Left cardiac atrium (tissue), 4 donors: Measurements from ENCODE around the gene CDKAL1. TPM values are rescaled to one million over a fixed set of nuclear protein-coding genes. Genes with fewer than 3 reads are reported as not detected.

Experiments used
- ATAC-seq, 2 donors: fragments of 200-7000 bp; cut with Tn5 transposase; one replicate each; pipeline ENCODE4 v1.9.1; 2020; ENCODE audit warnings: mild to moderate bottlenecking in 2 of 2, moderate library complexity in 2 of 2
- DNase-seq: peaks from one replicate; pipeline ENCODE4 v3.0.0-alpha.2; 2020
- intact Hi-C, 2 donors: fragments of 100-400 bp; cut with DNase I; formaldehyde crosslinking; loops; one replicate each; pipeline versions ENCODE4 v1.14.1 to v1.15.1; 2022 to 2023
- total RNA-seq, 2 donors: library from RNA; stranded (reverse); fragmentation: NEBNext Ultra II Directional; extraction: Animal tissue kit (Norgen Biotek cat#: 25700); gene quantifications; one replicate each; pipeline ENCODE4 v1.2.1, GENCODE V29; 2021
- donor health status: DM: no; HTN: yes; CAD: no.
- donor health status: DM: no; HTN: yes; CAD: no; lungs with severe emphysema.
- donor health status: DM: yes; HTN: yes; CAD: no.
- donor health status: Dilated cardiomyopathy.

The CDKAL1 gene
- total RNA-seq, 2 donors from 2014 or later: 9.8 to 10.8 TPM

GRCh38 chr6:21111093-21111725 lies 577.0 kb downstream of the CDKAL1 start:
- ATAC-seq (no peak), DNase-seq (no peak)
- intact Hi-C loops: no loop called here

DNA sequence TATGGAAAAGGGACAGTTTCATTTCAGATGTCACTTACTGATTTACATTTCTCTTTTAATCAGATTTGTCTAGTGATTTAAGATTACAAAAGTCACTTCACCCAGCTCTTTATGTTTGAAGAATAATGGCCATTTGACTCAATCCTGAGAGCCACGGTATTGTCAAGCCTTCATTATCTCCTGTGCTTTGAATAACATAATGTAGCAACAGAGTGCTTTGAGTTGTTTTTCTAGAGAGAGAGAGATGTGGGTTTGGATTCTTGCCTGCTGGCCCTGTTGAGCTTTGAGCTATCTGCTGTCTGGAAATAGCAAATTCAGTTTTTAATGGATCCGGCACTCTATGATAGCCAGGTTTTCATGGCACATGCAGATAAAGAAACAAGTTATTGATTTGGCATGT lies 580.9 kb downstream of the CDKAL1 start:
- intact Hi-C loops: no loop called here
- DNase-seq (no peak), ATAC-seq (peak; percentile 55 to 71)

- DNase-seq: no peak
- intact Hi-C loops: no loop called here
- ATAC-seq: no peak
These were observed 582.5 kb downstream of the CDKAL1 start for GRCh38 chr6:21116736-21117135.

- intact Hi-C loops: no loop called here
- ATAC-seq (no peak), DNase-seq (no peak)
These were observed 584.0 kb downstream of the CDKAL1 start for GRCh38 chr6:21118216-21118780.

DNA sequence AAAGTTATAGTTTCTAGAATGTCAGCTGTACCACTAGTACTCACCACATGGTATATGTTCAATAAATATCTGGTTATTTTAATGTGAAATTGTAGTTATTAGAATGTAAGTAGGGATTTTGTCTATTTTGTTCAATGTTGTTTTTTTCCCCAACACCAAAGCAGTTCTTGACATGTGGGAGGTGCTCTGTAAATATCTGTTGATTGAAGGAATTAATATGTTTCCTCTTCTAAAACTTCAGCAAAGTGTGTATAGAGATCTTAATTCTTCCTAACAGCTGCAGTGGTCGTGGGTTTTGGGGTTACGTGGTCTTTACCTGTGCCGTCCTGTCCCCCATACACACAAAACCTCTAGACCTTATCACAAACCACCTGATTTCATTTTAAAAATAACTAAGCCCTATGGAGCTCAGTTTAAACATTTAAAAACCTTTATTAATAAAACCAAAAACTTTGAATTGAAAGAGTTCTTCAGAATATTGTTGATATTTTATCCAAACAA lies 587.4 kb downstream of the CDKAL1 start:
- ATAC-seq (no peak), DNase-seq (no peak)
- intact Hi-C loops: no loop called here

DNA sequence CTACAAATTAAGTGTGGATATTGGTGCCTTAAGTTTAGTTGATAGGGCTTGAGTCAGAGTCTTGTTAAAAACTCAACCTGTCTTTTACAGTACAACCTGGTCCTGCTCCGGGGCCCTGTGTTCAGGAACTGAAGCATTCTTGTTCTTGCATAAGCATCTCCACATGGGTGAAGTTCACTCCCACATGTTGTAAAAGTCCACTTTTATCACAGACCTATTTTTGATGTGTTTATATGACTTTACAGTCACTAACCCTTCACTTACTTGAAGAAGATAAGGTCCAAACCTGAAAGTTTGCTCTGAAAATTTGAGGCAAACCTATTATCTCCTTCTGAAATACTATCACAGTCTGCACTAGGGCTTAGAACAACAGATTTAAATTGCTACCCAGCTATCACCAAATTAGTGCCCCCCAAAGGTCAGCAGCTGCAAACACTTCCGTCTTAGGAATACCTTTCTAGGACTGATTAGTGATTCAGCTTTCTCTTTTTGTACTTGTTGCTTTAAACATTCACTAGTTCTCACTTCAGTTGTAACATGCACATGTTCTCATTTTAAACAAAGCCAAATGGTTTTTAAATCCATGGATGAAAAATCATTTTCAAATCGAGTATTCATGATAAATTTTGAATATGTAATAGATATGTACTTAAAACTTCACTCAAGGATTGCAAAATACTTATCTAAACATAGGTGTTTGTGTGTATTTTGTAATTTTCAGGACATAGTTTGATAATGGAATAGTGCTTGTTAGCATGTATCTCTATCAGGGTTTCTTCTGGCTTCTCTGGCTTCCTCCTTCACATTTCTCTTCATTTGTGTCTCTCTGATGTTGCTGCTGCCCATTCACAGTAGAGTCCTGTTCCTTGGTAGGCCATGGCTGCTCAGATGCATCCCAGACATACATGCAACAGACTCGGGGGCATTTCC lies 589.5 kb downstream of the CDKAL1 start:
- intact Hi-C loops: no loop called here
- ATAC-seq: no peak
- DNase-seq: no peak

GRCh38 chr6:21128601-21129000 lies 594.3 kb downstream of the CDKAL1 start:
- intact Hi-C loops: no loop called here
- DNase-seq (no peak), ATAC-seq (no peak)

DNA sequence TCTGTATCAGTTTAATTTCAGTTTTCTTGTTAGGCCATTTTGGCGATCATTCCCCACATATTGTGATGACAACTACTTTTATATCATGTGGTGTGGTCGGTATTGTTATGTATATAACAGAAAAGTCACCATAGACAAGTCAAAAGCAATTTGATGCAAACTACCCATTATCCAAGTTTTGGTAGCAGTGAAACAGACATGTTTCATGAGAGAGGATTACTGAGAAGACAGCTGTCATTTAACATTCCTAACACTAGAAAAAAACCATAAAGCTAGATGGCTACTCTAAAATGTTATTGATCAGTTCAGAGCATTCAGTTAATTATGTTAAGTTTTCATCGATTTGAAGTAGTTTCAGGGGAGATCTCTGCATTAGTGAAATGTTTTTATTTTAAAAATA lies 597.1 kb downstream of the CDKAL1 start:
- intact Hi-C loops: no loop called here
- no peak for ATAC-seq
- DNase-seq: no peak

DNA sequence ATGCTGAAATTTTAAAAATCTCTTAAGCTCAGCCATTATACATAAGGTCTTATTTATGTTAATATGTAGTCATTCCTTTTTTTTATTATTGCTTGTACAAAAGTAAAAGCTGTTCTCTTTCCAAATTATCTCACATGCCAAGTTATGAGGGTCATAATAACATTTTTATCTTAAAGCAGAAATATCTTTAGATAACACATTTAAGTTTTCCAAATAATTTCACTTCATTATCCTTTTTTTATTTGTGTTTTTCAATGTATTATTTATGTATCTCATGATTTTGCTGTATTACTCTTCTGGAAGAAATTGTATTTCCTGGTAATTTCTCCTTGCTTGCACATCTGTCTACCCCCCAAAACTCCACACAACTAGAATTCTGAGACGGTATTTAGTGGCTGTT lies 598.2 kb downstream of the CDKAL1 start:
- intact Hi-C loops: no loop called here
- DNase-seq: no peak
- ATAC-seq: no peak

DNA sequence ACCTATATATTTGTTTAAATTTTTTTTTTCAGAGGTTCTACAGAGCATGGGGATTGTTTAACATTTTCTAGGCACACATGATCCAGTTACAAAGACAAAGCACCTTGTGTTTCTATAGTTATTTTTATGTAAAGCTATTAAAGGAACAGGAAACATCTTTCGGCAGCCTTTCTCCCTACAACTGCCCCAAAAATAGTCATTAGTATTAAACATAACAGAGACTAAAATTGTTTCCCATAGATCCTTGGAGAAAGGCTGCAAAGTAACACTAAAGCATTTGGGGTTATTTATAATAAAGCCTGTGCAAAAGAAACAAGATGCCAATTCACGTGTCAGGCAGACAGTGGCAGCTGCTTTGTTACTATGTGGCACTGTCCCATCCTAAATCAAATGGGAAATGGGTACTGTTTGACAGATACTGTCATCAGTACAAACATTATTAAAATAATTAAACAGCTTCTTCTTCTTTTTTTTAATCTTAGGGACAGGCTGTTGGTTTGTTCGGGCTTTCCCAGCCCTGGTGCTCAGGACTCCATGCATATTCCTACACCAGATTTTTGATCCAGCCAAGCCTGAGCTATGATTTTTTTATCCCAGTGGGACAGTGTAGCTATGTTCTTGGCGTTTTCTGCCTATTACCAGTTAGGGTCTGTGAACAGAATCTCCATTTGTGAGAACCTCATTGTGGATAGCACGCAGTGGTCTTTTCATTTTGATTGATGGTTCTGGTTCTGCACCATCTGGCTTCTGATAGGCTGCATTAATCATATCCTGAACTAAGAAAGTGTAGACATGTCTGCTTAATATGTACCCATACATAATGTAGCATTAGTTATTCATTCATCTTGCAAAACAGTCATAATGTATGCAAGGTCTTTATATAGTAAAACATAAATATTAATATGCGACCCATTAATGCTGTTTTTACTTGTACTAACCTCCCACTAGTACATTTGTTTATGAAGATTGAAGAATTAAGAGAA lies 598.9 kb downstream of the CDKAL1 start:
- ATAC-seq (peak; percentile 56 to 73), DNase-seq (no peak)
- intact Hi-C loops: no loop called here

- ATAC-seq (no peak), DNase-seq (no peak)
- intact Hi-C loops: no loop called here
These were observed 599.6 kb downstream of the CDKAL1 start for GRCh38 chr6:21133901-21134300.

DNA sequence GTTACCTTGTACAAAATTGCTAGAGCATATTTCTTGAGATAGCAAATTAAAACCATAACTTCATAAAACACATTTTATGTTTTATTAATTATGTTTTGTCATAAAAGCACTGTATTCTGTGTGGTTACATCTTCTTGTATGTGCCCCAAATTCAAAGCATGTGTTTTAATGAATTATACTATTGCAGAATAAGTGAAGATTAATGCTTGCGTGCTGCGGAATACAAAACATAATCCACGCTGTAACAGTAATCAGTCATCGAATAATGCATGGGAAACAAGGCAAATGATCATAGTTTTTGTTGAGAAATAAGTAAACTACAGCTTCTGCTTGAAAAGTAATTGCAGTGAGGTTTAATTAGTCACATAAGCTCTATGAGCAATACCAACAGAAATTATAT lies 600.1 kb downstream of the CDKAL1 start:
- intact Hi-C loops: no loop called here
- DNase-seq (no peak), ATAC-seq (no peak)

DNA sequence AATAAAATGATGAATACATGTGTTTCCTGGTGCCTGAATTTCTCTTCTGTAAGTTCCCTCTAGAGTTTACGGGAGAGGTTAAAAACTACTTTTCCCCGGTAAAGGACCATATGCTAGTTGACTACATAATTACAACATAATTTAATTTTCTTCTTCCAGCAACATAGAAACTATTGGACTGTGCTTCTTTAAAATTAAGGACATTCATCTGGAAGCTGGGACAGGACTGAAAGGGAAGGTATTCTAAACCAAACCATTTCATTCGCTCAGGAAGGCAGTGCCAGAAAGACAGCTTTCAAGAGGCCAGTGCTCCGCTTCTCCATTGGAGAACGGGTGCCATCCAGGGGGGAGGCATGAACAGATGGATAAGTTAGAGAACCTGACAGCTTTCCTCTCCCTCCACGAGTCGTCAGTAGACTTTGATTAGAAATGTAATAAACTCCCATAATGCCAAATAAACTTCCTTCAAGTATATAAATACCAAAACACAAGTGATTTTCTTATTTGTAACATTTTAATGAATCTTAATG lies 601.3 kb downstream of the CDKAL1 start:
- intact Hi-C loops: no loop called here
- DNase-seq (no peak), ATAC-seq (no peak)

DNA sequence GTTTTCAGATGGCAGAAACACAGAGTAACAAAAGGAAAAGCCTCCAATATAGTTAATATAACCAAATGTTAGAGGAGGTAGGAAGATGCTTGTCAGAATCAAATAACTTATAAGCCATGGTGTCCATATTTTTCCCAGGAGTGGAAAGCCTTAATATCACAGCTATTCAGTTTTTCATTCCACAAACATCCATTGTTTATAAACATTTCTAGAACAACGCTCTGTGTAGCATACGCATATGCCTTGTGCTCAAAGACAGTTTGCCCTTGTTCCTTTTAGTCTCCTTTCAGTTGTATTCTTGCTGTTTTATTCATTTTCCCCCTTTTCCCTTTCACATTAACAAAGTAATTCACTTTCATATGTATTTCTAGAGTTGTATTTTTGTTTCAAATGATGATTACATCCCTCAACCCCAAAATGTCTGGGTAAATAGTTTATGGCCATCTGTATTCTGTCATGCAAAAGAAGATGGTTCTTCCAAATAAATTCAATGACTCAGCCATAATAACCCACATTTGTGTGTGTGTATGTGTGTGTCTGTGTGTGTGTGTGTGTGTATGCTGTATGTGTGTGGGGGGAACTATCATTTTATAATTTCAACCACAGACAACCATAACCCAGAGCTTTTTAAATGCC lies 603.6 kb downstream of the CDKAL1 start:
- DNase-seq (no peak), ATAC-seq (no peak)
- intact Hi-C loops: no loop called here

- ATAC-seq (peak in 1 of 2 donors; percentile 12), DNase-seq (no peak)
- intact Hi-C loops: no loop called here
These were observed 604.2 kb downstream of the CDKAL1 start for GRCh38 chr6:21138336-21139069.

DNA sequence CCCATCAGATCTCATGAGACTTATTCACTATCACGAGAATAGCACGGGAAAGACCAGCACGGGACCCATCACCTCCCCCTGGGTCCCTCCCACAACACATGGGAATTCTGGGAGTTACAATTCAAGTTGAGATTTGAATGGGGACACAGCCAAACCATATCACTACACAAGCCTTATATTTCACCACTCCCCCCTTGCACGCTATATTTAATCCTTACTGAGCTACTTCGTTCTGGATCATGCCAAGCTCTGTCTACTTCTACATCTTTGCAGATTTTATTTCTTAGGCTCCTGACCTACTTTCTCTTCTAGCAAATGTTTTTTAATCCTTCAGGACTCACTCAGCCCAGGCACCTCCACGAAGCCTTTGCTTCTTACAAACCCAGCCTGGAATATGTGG lies 606.7 kb downstream of the CDKAL1 start:
- no peak for ATAC-seq
- intact Hi-C loops: no loop called here

GRCh38 chr6:21141616-21142303 lies 607.5 kb downstream of the CDKAL1 start:
- DNase-seq (no peak), ATAC-seq (no peak)
- intact Hi-C loops: no loop called here

More for the DNA sequence above, 606.7 kb downstream of the CDKAL1 start:
- DNase-seq: no peak
